Endodermal cell (in vitro differentiated cells): ENCODE results near the gene DCK. TPM values are rescaled to one million over a fixed set of nuclear protein-coding genes. Genes with fewer than 3 reads are reported as not detected.

Experiments used
- DNase-seq: peaks from one replicate; pipeline ENCODE4 v3.0.0-alpha.2; 2017
- H3K27ac ChIP-seq: 2 replicates; pipeline ENCODE4 v1.5.1; 2013; ENCODE audit warnings: mild to moderate bottlenecking, low read depth, low read length, moderate library complexity
- H3K27me3 ChIP-seq: 2 replicates; pipeline ENCODE4 v1.6.1; 2013; ENCODE audit warnings: mild to moderate bottlenecking, low read length, moderate library complexity; ENCODE audit not compliant: insufficient read depth, control insufficient read depth, poor library complexity, severe bottlenecking
- H3K36me3 ChIP-seq: 2 replicates; pipeline ENCODE4 v1.7.0; 2013; ENCODE audit warnings: mild to moderate bottlenecking, low read length, moderate library complexity; ENCODE audit not compliant: control insufficient read depth, insufficient read depth
- H3K4me1 ChIP-seq: one replicate; pipeline ENCODE4 v1.7.0; 2013; ENCODE audit warnings: low read length; ENCODE audit not compliant: control insufficient read depth, insufficient read depth
- H3K4me3 ChIP-seq: 2 replicates; pipeline ENCODE4 v1.5.1; 2013; ENCODE audit warnings: mild to moderate bottlenecking, low read length, moderate library complexity
- H3K9ac ChIP-seq: 2 replicates; pipeline ENCODE4 v1.6.1; 2013; ENCODE audit warnings: mild to moderate bottlenecking, low read length, moderate library complexity; ENCODE audit not compliant: poor library complexity, severe bottlenecking; ENCODE audit errors: extremely low read depth
- H3K9me3 ChIP-seq: 2 replicates; pipeline ENCODE4 v1.6.1; 2013; ENCODE audit warnings: mild to moderate bottlenecking, low read length, moderate library complexity; ENCODE audit not compliant: control insufficient read depth
- H3K27ac Mint-ChIP-seq: 2 replicates; pipeline ENCODE4 v1.8.0; 2020; ENCODE audit warnings: mixed read lengths
- H3K27me3 Mint-ChIP-seq: 2 replicates; pipeline ENCODE4 v1.8.0; 2021; ENCODE audit warnings: mild to moderate bottlenecking, mixed read lengths; ENCODE audit not compliant: insufficient read depth
- H3K36me3 Mint-ChIP-seq: 2 replicates; pipeline ENCODE4 v1.8.0; 2020; ENCODE audit warnings: low read depth, mixed read lengths
- H3K4me1 Mint-ChIP-seq: 2 replicates; pipeline ENCODE4 v1.8.0; 2020; ENCODE audit warnings: mixed read lengths
- H3K4me3 Mint-ChIP-seq: 2 replicates; pipeline ENCODE4 v1.8.0; 2020; ENCODE audit warnings: mild to moderate bottlenecking, moderate library complexity, mixed read lengths
- H3K9me3 Mint-ChIP-seq: 2 replicates; pipeline ENCODE4 v1.8.0; 2020; ENCODE audit warnings: mild to moderate bottlenecking, mixed read lengths
- CTCF ChIP-seq: fragments of 200-600 bp; sonication (generic); conservative IDR thresholded peaks from 2 replicates; pipeline ENCODE4 v1.5.0; 2021; ENCODE audit warnings: antibody characterized with exemption, mild to moderate bottlenecking
- WGBS, 2 experiments: methylation state at CpG; one replicate each; pipeline versions ENCODE4 v1.1.5 to v1.1.7; 2013; ENCODE audit warnings: missing lambda C conversion rate in 2 of 2, mixed read lengths in 1 of 2; ENCODE audit not compliant: insufficient coverage in 1 of 2, insufficient read length in 1 of 2; 5-methylcytosine and 5-hydroxymethylcytosine counted together
- total RNA-seq, 2 donors: library from RNA; stranded (reverse); fragmentation: NEBNext Ultra II Directional in 1 of 2; extraction: Animal tissue kit (Norgen Biotek cat#: 25700) in 1 of 2; gene quantifications; 2 replicates in 1 of 2; 3 replicates in 1 of 2; pipeline ENCODE4 v1.2.1, GENCODE V29; 2021

Gene DCK
- total RNA-seq, 2 donors from 2014 or later = 15.3 to 26.1 TPM

- DNase-seq = no peak
- TF ChIP-seq CTCF = no peak
- Mint-ChIP-seq H3K4me3 (no peak overlapping the region), H3K36me3 (peaks cover 20% of the 10 kb centered on the region), H3K27me3 (peaks cover 2% of the 10 kb centered on the region), H3K9me3 (peaks cover 16% of the 10 kb centered on the region), H3K4me1 (no peaks in the 10 kb centered on the region), H3K27ac (no peak overlapping the region)
- 84 to 100% methylated on average over 2 to 4 of the region's 4 CpGs for WGBS, 2 experiments
- peaks cover 8% of the 10 kb centered on the region for H3K9me3 ChIP-seq
- no peak overlapping the region for H3K4me3 ChIP-seq
- peaks cover 3% of the 10 kb centered on the region for H3K36me3 ChIP-seq
- H3K9ac ChIP-seq = no peak overlapping the region
- H3K27ac ChIP-seq = no peak overlapping the region
- H3K27me3 ChIP-seq = no peaks in the 10 kb centered on the region
- H3K4me1 ChIP-seq = no peaks in the 10 kb centered on the region
Observed at GRCh38 chr4:71045256-71045655, 51.8 kb downstream of the DCK start.

- H3K36me3 ChIP-seq = no peaks in the 10 kb centered on the region
- no peaks in the 10 kb centered on the region for H3K27me3 ChIP-seq
- no peak for TF ChIP-seq CTCF
- no peaks in the 10 kb centered on the region for H3K9me3 ChIP-seq
- H3K27me3 Mint-ChIP-seq = peaks cover 2% of the 10 kb centered on the region
- H3K4me3 Mint-ChIP-seq = no peak overlapping the region
- no peak overlapping the region for H3K4me3 ChIP-seq
- no peak overlapping the region for H3K9ac ChIP-seq
- H3K36me3 Mint-ChIP-seq = no peaks in the 10 kb centered on the region
- peaks cover 7% of the 10 kb centered on the region for H3K9me3 Mint-ChIP-seq
- no peaks in the 10 kb centered on the region for H3K4me1 Mint-ChIP-seq
- no peak for DNase-seq
- 83 to 91% methylated on average over 4 of the region's 5 CpGs for WGBS, 2 experiments
- no peaks in the 10 kb centered on the region for H3K4me1 ChIP-seq
- no peak overlapping the region for H3K27ac ChIP-seq
- no peak overlapping the region for H3K27ac Mint-ChIP-seq
Observed at GRCh38 chr4:71049395-71049794, 55.9 kb downstream of the DCK start.

GRCh38 chr4:71050809-71051208 is 57.4 kb downstream of the DCK start:
- Histone ChIP-seq H3K4me1 (no peaks in the 10 kb centered on the region), H3K36me3 (no peaks in the 10 kb centered on the region), H3K9ac (no peak overlapping the region), H3K27me3 (no peaks in the 10 kb centered on the region), H3K4me3 (no peak overlapping the region), H3K27ac (no peak overlapping the region), H3K9me3 (no peaks in the 10 kb centered on the region)
- Mint-ChIP-seq H3K36me3 (no peaks in the 10 kb centered on the region), H3K27ac (no peak overlapping the region), H3K4me1 (no peaks in the 10 kb centered on the region), H3K9me3 (peaks cover 9% of the 10 kb centered on the region), H3K4me3 (no peak overlapping the region), H3K27me3 (peaks cover under 1% of the 10 kb centered on the region)
- TF ChIP-seq CTCF = no peak
- DNase-seq = no peak
- WGBS, 2 experiments = no CpG with 5 or more reads among the region's 1 CpG
